Measurements from ENCODE around the gene WDFY4. TPM values are rescaled to one million over a fixed set of nuclear protein-coding genes. Genes with fewer than 3 reads are reported as not detected.

WDFY4 gene
- total and polyA plus RNA-seq, 2 donors (not counting 3 experiments of a cell fraction or from before 2014, with no cell fraction given): 10.1 to 10.2 TPM

GRCh38 chr10:49028639-49029038 is 344.0 kb downstream of the WDFY4 start:
- POLR2A ChIA-PET: no interaction called here
- Histone ChIP-seq H2AFZ (ENCODE audit: low read depth, low read length) (no peak overlapping the region), H3K27me3 (ENCODE audit: control insufficient read depth in 2 of 2, insufficient read depth in 2 of 2, low read length in 2 of 2) (no peaks in the 10 kb centered on the region), H3K4me1 (ENCODE audit: control insufficient read depth, extremely low read depth, insufficient read depth, low read length) (no peaks in the 10 kb centered on the region), H3K27ac (ENCODE audit: insufficient read depth, low read depth, low read length) (no peak overlapping the region), H3K4me3 (replicated peaks in 1 of 3; ENCODE audit: insufficient read depth in 1 of 3, low read depth in 1 of 3, low read length in 3 of 3) (no peak overlapping the region), H4K20me1 (replicated peaks; ENCODE audit: control insufficient read depth, extremely low read depth, insufficient read depth, low read length) (no peaks in the 10 kb centered on the region), H3K9me3 (replicated peaks; ENCODE audit: control insufficient read depth, insufficient read depth, low read length) (no peaks in the 10 kb centered on the region), H3K79me2 (ENCODE audit: control insufficient read depth, insufficient read depth, low read length) (no peaks in the 10 kb centered on the region), H3K9me1 (replicated peaks; ENCODE audit: control insufficient read depth, extremely low read depth, insufficient read depth, low read length) (no peaks in the 10 kb centered on the region), H3K4me2 (ENCODE audit: insufficient read depth, low read length) (no peak overlapping the region), H3K36me3 (ENCODE audit: control insufficient read depth in 2 of 2, extremely low read depth in 1 of 2, insufficient read depth in 2 of 2, low read length in 2 of 2) (no peaks in the 10 kb centered on the region), H3K9ac (replicated peaks; ENCODE audit: extremely low read depth, insufficient read depth, low read length) (no peak overlapping the region)
- dilution Hi-C loops (cut with MboI; ENCODE audit: extremely low pct_ligation_motif_present, low sequenced_read_pairs): no loop called here
- intact Hi-C loops (cut with micrococcal nuclease): no loop called here
- CTCF ChIA-PET: no interaction called here
- FAIRE-seq: no peak
- TF ChIP-seq MYC (IDR thresholded peaks at IDR 0.05; ENCODE audit: low read depth, low read length): no peak
- no peak for TF ChIP-seq JUN (IDR thresholded peaks at IDR 0.05; ENCODE audit: borderline replicate concordance, insufficient read depth, insufficient read length, low read depth)
- no peak for TF ChIP-seq FOS (IDR thresholded peaks at IDR 0.05; ENCODE audit: borderline replicate concordance, insufficient read depth, low read length)
- TF ChIP-seq GATA2 (IDR thresholded peaks at IDR 0.05; ENCODE audit: insufficient read depth, insufficient read length, low read depth, low read length): no peak
- no peak for TF ChIP-seq EZH2 (IDR thresholded peaks at IDR 0.05; ENCODE audit: borderline replicate concordance, low read depth, low read length, severe bottlenecking)
- no peak for TF ChIP-seq POLR2AphosphoS5 (IDR thresholded peaks at IDR 0.05; ENCODE audit: insufficient read depth, low read depth, low read length)
- no peak for DNase-seq (ENCODE audit: low read depth, low spot score)
- BruUV-seq (replicated peaks): no TSS peak

GRCh38 chr10:49029666-49030065 is 345.0 kb downstream of the WDFY4 start:
- no peak for DNase-seq (ENCODE audit: low read depth, low spot score)
- dilution Hi-C loops (cut with MboI; ENCODE audit: extremely low pct_ligation_motif_present, low sequenced_read_pairs): no loop called here

More at GRCh38 chr10:49029666-49030065, 345.0 kb downstream of the WDFY4 start:
- ChIA-PET CTCF (no interaction called here), POLR2A (no interaction called here)
- Histone ChIP-seq H2AFZ (ENCODE audit: low read depth, low read length) (no peak overlapping the region), H3K36me3 (ENCODE audit: control insufficient read depth in 2 of 2, extremely low read depth in 1 of 2, insufficient read depth in 2 of 2, low read length in 2 of 2) (no peaks in the 10 kb centered on the region), H3K4me1 (ENCODE audit: control insufficient read depth, extremely low read depth, insufficient read depth, low read length) (no peaks in the 10 kb centered on the region), H3K9me1 (replicated peaks; ENCODE audit: control insufficient read depth, extremely low read depth, insufficient read depth, low read length) (no peaks in the 10 kb centered on the region), H3K27me3 (ENCODE audit: control insufficient read depth in 2 of 2, insufficient read depth in 2 of 2, low read length in 2 of 2) (no peaks in the 10 kb centered on the region), H4K20me1 (replicated peaks; ENCODE audit: control insufficient read depth, extremely low read depth, insufficient read depth, low read length) (no peaks in the 10 kb centered on the region), H3K9ac (replicated peaks; ENCODE audit: extremely low read depth, insufficient read depth, low read length) (no peak overlapping the region), H3K27ac (ENCODE audit: insufficient read depth, low read depth, low read length) (no peak overlapping the region), H3K9me3 (replicated peaks; ENCODE audit: control insufficient read depth, insufficient read depth, low read length) (no peaks in the 10 kb centered on the region), H3K4me2 (ENCODE audit: insufficient read depth, low read length) (no peak overlapping the region), H3K4me3 (replicated peaks in 1 of 3; ENCODE audit: insufficient read depth in 1 of 3, low read depth in 1 of 3, low read length in 3 of 3) (no peak overlapping the region), H3K79me2 (ENCODE audit: control insufficient read depth, insufficient read depth, low read length) (no peaks in the 10 kb centered on the region)
- TF ChIP-seq EZH2 (IDR thresholded peaks at IDR 0.05; ENCODE audit: borderline replicate concordance, low read depth, low read length, severe bottlenecking) (no peak), JUN (IDR thresholded peaks at IDR 0.05; ENCODE audit: borderline replicate concordance, insufficient read depth, insufficient read length, low read depth) (no peak), GATA2 (IDR thresholded peaks at IDR 0.05; ENCODE audit: insufficient read depth, insufficient read length, low read depth, low read length) (no peak), POLR2AphosphoS5 (IDR thresholded peaks at IDR 0.05; ENCODE audit: insufficient read depth, low read depth, low read length) (no peak), CTCF (IDR thresholded peaks at IDR 0.05; ENCODE audit: extremely low read depth in 1 of 2, insufficient read depth in 1 of 2, low read depth in 1 of 2, low read length in 2 of 2) (no peak), FOS (IDR thresholded peaks at IDR 0.05; ENCODE audit: borderline replicate concordance, insufficient read depth, low read length) (no peak), MAX (IDR thresholded peaks at IDR 0.05; ENCODE audit: insufficient read depth, insufficient read length) (no peak)
- intact Hi-C loops (cut with micrococcal nuclease): no loop called here
- no TSS peak for BruUV-seq (replicated peaks)
- FAIRE-seq: no peak
